Measurements from ENCODE around the gene CTSA.

DNA sequence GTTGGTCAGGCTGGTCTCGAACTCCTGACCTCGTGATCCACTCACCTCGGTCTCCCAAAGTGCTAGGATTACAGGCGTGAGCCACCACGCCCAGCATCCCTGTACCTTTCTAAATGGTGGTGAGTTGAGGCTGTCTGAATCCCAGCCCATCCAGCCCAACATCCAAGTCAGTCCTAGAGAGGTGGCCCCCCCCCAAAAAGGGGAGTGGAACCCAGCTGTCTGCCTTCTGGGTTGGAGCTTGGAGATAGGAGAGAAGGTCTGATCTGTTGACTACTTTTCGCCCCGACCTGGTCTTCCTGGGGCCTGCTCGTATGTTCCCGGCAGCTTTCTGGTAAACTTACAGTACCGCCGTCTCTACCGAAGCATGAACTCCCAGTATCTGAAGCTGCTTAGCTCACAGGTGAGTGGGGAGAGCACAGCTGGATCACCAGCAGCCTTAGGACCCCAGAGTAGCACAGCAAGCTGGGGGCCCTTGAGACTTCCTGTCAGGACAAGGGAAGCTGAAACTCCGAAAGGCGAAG lies 5.6 kb downstream of the CTSA start:
- TF ChIP-seq, protein P1, sequence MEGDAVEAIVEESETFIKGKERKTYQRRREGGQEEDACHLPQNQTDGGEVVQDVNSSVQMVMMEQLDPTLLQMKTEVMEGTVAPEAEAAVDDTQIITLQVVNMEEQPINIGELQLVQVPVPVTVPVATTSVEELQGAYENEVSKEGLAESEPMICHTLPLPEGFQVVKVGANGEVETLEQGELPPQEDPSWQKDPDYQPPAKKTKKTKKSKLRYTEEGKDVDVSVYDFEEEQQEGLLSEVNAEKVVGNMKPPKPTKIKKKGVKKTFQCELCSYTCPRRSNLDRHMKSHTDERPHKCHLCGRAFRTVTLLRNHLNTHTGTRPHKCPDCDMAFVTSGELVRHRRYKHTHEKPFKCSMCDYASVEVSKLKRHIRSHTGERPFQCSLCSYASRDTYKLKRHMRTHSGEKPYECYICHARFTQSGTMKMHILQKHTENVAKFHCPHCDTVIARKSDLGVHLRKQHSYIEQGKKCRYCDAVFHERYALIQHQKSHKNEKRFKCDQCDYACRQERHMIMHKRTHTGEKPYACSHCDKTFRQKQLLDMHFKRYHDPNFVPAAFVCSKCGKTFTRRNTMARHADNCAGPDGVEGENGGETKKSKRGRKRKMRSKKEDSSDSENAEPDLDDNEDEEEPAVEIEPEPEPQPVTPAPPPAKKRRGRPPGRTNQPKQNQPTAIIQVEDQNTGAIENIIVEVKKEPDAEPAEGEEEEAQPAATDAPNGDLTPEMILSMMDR (IDR thresholded peaks at IDR 0.05), result no peak
- TF ChIP-seq POLR2A (IDR thresholded peaks at IDR 0.05), result no peak

Data from ovary (tissue), 3 donors.